Skeletal muscle satellite cell (primary cell): ENCODE measurements around the gene EML2.

ENCODE experiments used
- H3K27me3 ChIP-seq: 2 replicates; pipeline ENCODE4 v1.7.0; 2013; ENCODE audit warnings: low read length; ENCODE audit not compliant: control insufficient read depth, insufficient read depth
- H3K36me3 ChIP-seq: 2 replicates; pipeline ENCODE4 v1.7.0; 2013; ENCODE audit warnings: mild to moderate bottlenecking, control low read depth, low read length; ENCODE audit not compliant: insufficient read depth
- H3K4me1 ChIP-seq: 2 replicates; pipeline ENCODE4 v1.7.0; 2013; ENCODE audit warnings: low read length; ENCODE audit not compliant: control insufficient read depth, insufficient read depth
- H3K4me2 ChIP-seq: 2 replicates; pipeline ENCODE4 v1.7.0; 2013; ENCODE audit warnings: mild to moderate bottlenecking, low read length
- H3K4me3 ChIP-seq: 2 replicates; pipeline ENCODE4 v1.7.0; 2013; ENCODE audit warnings: low read length
- H3K9ac ChIP-seq: 2 replicates; pipeline ENCODE4 v1.7.0; 2013; ENCODE audit warnings: mild to moderate bottlenecking, low read depth, low read length, moderate library complexity
- H3K9me3 ChIP-seq: replicated peaks from 2 replicates; pipeline ENCODE4 v1.7.0; 2013; ENCODE audit warnings: mild to moderate bottlenecking, control low read depth, low read length

Gene EML2

DNA sequence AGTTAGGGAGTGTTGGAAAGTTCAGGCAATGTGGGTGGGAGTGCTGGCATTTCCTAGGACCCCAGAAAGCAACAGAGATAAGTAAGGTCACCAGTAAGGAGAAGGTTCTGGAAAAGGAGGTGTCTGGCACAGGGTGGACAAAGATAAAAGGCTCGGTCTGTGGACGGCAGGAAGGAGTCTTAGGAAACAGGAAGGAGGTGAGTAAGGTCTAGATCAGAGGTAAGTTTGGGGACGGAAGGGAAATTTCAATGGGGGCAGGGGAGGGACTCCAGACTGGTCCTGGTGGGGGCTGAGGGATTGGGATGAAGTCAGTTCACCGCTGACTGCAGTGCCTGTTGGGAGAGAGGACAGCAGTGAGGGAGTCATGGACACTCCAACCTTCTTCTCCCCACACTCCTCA, 46.8 kb downstream of the EML2 start:
- Histone ChIP-seq H3K36me3 (no peaks in the 10 kb centered on the region), H3K4me1 (peaks cover 4% of the 10 kb centered on the region), H3K9me3 (no peaks in the 10 kb centered on the region), H3K9ac (no peak overlapping the region), H3K4me2 (no peak overlapping the region), H3K4me3 (no peak overlapping the region), H3K27me3 (peaks cover 9% of the 10 kb centered on the region)

DNA sequence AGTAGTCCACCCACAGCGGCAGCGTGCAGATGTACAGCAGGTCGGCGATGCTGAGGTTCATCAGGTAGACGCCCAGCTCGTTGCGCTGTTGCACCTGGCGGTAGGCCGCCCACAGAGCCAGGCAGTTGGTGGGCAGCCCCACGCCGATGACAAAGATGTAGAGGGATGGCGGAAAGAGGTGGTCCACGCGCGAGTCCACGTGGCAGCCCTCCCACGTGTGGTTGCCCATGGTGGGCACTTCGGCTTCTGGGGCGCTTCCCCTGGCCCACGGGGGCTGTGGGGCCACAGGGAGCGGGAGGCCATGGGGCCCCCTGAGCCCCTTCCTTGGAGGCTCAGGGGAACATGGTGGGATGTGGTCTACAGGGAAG, 47.6 kb downstream of the EML2 start:
- Histone ChIP-seq H3K4me1 (peaks cover 4% of the 10 kb centered on the region), H3K36me3 (no peaks in the 10 kb centered on the region), H3K9me3 (no peaks in the 10 kb centered on the region), H3K27me3 (peaks cover 9% of the 10 kb centered on the region), H3K4me2 (no peak overlapping the region), H3K9ac (no peak overlapping the region), H3K4me3 (no peak overlapping the region)

GRCh38 chr19:45591004-45591637, 48.1 kb downstream of the EML2 start:
- no peak overlapping the region for H3K4me2 ChIP-seq
- no peak overlapping the region for H3K9ac ChIP-seq
- H3K9me3 ChIP-seq = no peaks in the 10 kb centered on the region
- H3K4me1 ChIP-seq = peaks cover 4% of the 10 kb centered on the region
- H3K36me3 ChIP-seq = no peaks in the 10 kb centered on the region
- no peak overlapping the region for H3K4me3 ChIP-seq
- H3K27me3 ChIP-seq = peaks cover 9% of the 10 kb centered on the region

- Histone ChIP-seq H3K36me3 (no peaks in the 10 kb centered on the region), H3K27me3 (peaks cover 9% of the 10 kb centered on the region), H3K4me3 (no peak overlapping the region), H3K9me3 (no peaks in the 10 kb centered on the region), H3K4me2 (no peak overlapping the region), H3K9ac (no peak overlapping the region), H3K4me1 (peaks cover 4% of the 10 kb centered on the region)
These were observed 48.7 kb downstream of the EML2 start for GRCh38 chr19:45590300-45591003.

- Histone ChIP-seq H3K4me3 (no peak overlapping the region), H3K9me3 (no peaks in the 10 kb centered on the region), H3K4me1 (peaks cover 9% of the 10 kb centered on the region), H3K27me3 (peaks cover 9% of the 10 kb centered on the region), H3K9ac (no peak overlapping the region), H3K36me3 (no peaks in the 10 kb centered on the region), H3K4me2 (no peak overlapping the region)
These were observed 49.4 kb downstream of the EML2 start for GRCh38 chr19:45589768-45590167.

GRCh38 chr19:45587873-45588272, 51.3 kb downstream of the EML2 start:
- Histone ChIP-seq H3K4me2 (no peak overlapping the region), H3K36me3 (no peaks in the 10 kb centered on the region), H3K9ac (no peak overlapping the region), H3K4me3 (no peak overlapping the region), H3K4me1 (peaks cover 9% of the 10 kb centered on the region), H3K9me3 (no peaks in the 10 kb centered on the region), H3K27me3 (peaks cover 9% of the 10 kb centered on the region)

DNA sequence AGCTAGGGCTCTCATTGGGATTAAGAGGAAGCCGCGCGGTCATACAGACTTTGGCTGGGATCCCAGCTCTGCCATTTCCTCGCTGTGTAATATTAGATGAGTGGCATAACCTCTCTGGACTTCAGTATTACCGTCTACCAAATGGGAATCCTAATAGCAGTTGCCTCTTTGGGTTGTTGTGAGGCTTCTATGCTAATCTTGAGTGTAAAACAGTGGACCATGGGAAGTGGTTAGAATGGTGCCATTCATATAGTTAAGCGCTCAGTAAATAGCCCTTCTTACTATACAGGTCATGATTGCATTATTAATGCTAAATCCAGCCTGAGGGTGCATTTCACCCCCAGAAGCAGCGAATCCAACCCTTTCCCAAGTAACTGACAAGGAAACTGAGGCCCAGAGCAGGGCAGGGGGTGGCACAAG, 54.0 kb downstream of the EML2 start:
- Histone ChIP-seq H3K9me3 (no peaks in the 10 kb centered on the region), H3K4me3 (peak overlapping the region; percentile 90), H3K4me2 (peak overlapping the region; percentile 90), H3K27me3 (no peaks in the 10 kb centered on the region), H3K4me1 (peaks cover 4% of the 10 kb centered on the region), H3K36me3 (peaks cover 4% of the 10 kb centered on the region), H3K9ac (peak overlapping the region; percentile 78)

DNA sequence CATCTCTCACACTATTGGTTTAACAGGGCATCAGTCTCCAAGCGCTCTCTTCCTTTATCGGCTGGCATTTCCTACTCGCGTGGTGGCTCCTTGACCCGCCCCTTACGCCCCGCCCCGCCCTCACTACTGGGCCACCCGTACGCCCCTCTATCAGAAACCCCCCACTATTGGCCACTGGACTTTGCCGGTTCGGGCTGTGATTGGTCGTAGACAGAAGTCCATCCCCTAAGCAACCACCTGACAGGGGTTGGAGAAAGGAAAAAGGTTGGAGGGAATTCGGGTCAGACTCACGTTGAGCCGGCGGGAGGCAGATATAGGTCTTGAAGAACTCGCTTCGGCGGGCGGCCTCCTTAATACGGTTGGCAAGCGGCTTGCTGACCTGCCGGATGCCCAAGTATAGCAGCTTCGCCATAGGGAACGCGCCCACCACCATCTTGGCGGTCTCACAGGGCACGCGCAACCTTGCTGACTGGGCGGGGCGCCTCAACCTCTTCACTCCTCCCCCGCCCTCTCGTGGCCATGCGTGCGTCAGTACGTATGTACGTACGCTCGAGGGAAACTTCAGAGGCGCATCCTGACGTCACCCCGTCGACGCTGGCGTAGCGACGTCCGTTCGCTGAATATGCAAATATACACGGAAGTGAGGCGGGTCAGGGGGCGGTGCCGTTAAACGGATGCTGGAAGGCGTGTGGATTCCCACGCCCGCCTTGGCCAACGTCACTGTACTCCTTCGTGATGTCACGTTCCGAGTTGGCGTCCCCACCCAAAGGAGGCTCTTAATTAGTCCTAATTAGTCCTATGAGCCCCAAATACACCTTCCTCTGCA, 54.7 kb downstream of the EML2 start, which contains the start of gene OPA3:
Gene OPA3, minus strand, starts transcription at position 471 of the 826 bp plus-strand sequence. Its CDS starts 38 bp downstream, at position 433.
- Histone ChIP-seq H3K4me3 (peak within 1 kb of the TSS; percentile 93), H3K9ac (peak within 1 kb of the TSS; percentile 98), H3K27me3 (no peaks in the 10 kb centered on the region), H3K4me1 (peaks cover 4% of the 10 kb centered on the region), H3K4me2 (peak within 1 kb of the TSS; percentile 94), H3K36me3 (peaks cover 4% of the 10 kb centered on the region), H3K9me3 (no peaks in the 10 kb centered on the region)

DNA sequence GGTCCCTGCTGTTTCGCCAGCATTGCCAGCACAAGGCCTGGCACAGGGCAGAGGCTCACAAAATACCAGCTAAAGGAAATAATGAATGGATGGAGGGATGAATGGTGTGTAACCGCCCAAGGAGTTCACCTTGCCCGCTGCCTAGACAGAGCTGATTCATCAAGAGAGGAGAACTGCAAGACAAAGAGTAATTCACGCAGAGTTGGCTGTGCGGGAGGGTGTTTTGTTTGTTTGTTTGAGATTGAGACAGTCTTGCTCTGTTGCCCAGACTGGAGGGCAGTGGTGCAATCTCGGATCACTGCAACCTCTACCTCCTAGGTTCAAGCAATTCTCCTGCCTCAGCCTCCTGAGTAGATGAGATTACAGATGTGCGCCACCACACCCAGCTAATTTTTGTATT, 57.6 kb downstream of the EML2 start:
- Histone ChIP-seq H3K9ac (no peak overlapping the region), H3K4me1 (peaks cover 23% of the 10 kb centered on the region), H3K36me3 (peaks cover 4% of the 10 kb centered on the region), H3K27me3 (no peaks in the 10 kb centered on the region), H3K4me2 (no peak overlapping the region), H3K9me3 (no peaks in the 10 kb centered on the region), H3K4me3 (no peak overlapping the region)

- Histone ChIP-seq H3K4me3 (no peak overlapping the region), H3K27me3 (no peaks in the 10 kb centered on the region), H3K4me2 (no peak overlapping the region), H3K9me3 (no peaks in the 10 kb centered on the region), H3K36me3 (peaks cover 4% of the 10 kb centered on the region), H3K4me1 (peaks cover 34% of the 10 kb centered on the region), H3K9ac (no peak overlapping the region)
These were observed 60.3 kb downstream of the EML2 start for GRCh38 chr19:45578861-45579260.

GRCh38 chr19:45577111-45577905, 61.9 kb downstream of the EML2 start:
- H3K4me1 ChIP-seq = peaks cover 34% of the 10 kb centered on the region
- peak overlapping the region; percentile 73 for H3K4me2 ChIP-seq
- H3K9ac ChIP-seq = peak overlapping the region; percentile 55

More at GRCh38 chr19:45577111-45577905, 61.9 kb downstream of the EML2 start:
- Histone ChIP-seq H3K4me3 (peak overlapping the region; percentile 35), H3K9me3 (no peaks in the 10 kb centered on the region), H3K36me3 (peaks cover 4% of the 10 kb centered on the region), H3K27me3 (no peaks in the 10 kb centered on the region)
